ENCODE results near the gene ENKD1. TPM values are rescaled to one million over a fixed set of nuclear protein-coding genes. Genes with fewer than 3 reads are reported as not detected.

Gene ENKD1
- total and polyA plus RNA-seq, 10 of the 15 experiments (the other 5 are each of a cell fraction or from before 2014, with no cell fraction given), result 0.19 to 8.1 (median 2.8) TPM

DNA sequence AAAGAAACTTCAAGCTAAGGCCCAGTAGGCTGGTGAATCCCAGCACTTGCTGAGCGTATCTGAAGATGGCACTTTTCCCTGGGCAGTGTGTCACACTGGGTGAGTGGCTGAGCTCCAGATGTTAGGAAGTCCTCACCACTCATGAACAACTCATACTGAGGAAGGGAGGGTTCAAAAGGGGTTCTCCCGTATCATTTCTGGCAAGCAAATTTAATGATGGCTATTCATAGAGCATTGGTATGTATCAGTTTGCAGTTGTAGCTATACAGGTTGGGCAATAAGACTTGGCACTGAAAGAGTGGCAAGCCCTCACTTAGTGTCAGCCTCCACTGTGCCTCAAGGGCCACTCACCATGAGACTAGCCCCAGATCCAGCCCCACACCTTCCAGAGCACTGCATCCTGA lies 41.8 kb upstream of the ENKD1 start:
- H2AFZ ChIP-seq (ENCODE audit: control insufficient read depth, low read depth, low read length), result no peak overlapping the region
- no peak overlapping the region for H3K4me3 ChIP-seq
- ChIA-PET RAD21 (ENCODE audit: unreplicated experiment) (no interaction called here), POLR2A (no interaction called here), CTCF (interaction anchor here (0.8 kb wide), 1 partner anchor 227 kb away, joined by 3 read pairs; the partner anchor contains the start of gene ATP6V0D1), SMC1A (ENCODE audit: uncharacterized antibody, unreplicated experiment) (interaction anchor here (1.5 kb wide), 1 partner anchor 10 kb away, joined by 4 read pairs; no protein-coding TSS in a partner anchor)
- DNase-seq (ENCODE audit: low read depth, low spot score), result no peak
- intact Hi-C loops (cut with micrococcal nuclease; ENCODE audit: unreplicated experiment), result no loop called here
- no peaks in the 10 kb centered on the region for H3K9me3 ChIP-seq (replicated peaks; ENCODE audit: control insufficient read depth, insufficient read depth, low read length)
- no TSS peak for BruUV-seq (replicated peaks)
- WGBS (ENCODE audit: insufficient coverage, insufficient replicate concordance, low lambda C conversion rate, missing lambda C conversion rate), result 73% methylated on average over 2 of the region's 2 CpGs
- H3K27ac ChIP-seq (ENCODE audit: control insufficient read depth, insufficient read depth), result no peak overlapping the region
- no peak for FAIRE-seq
- H3K4me2 ChIP-seq (ENCODE audit: control insufficient read depth, insufficient read depth), result no peak overlapping the region
- H3K36me3 ChIP-seq (ENCODE audit: control insufficient read depth in 2 of 2, insufficient read depth in 2 of 2, low read length in 1 of 2), result peaks cover 0 to 5% of the 10 kb centered on the region in 2 experiments; a peak in 1 of 4 replicates
- H3K4me1 ChIP-seq (ENCODE audit: control insufficient read depth, insufficient read depth, low read length), result peaks cover 3% of the 10 kb centered on the region
- H3K9ac ChIP-seq (ENCODE audit: control insufficient read depth, insufficient read depth, low read length), result no peak overlapping the region
- in situ Hi-C loops (cut with MboI), result no loop called here
- H3K27me3 ChIP-seq (replicated peaks in 1 of 2; ENCODE audit: control insufficient read depth in 2 of 2, insufficient read depth in 2 of 2, low read length in 1 of 2), result no peaks in the 10 kb centered on the region
- no peaks in the 10 kb centered on the region for H4K20me1 ChIP-seq (ENCODE audit: control insufficient read depth, insufficient read depth)
- ATAC-seq, result no peak
- no peaks in the 10 kb centered on the region; the same call in none of the 2 replicates for H3K79me2 ChIP-seq (ENCODE audit: control insufficient read depth, insufficient read depth, low read length)
- no peak for TF ChIP-seq NFIC (IDR thresholded peaks at IDR 0.05; ENCODE audit: low read depth, low read length)
- no peak for TF ChIP-seq PML (IDR thresholded peaks at IDR 0.05; ENCODE audit: low read length)
- TF ChIP-seq SUPT20H (IDR thresholded peaks at IDR 0.05; ENCODE audit: borderline replicate concordance, control insufficient read depth, low read depth, low read length), result no peak
- TF ChIP-seq, protein P1, sequence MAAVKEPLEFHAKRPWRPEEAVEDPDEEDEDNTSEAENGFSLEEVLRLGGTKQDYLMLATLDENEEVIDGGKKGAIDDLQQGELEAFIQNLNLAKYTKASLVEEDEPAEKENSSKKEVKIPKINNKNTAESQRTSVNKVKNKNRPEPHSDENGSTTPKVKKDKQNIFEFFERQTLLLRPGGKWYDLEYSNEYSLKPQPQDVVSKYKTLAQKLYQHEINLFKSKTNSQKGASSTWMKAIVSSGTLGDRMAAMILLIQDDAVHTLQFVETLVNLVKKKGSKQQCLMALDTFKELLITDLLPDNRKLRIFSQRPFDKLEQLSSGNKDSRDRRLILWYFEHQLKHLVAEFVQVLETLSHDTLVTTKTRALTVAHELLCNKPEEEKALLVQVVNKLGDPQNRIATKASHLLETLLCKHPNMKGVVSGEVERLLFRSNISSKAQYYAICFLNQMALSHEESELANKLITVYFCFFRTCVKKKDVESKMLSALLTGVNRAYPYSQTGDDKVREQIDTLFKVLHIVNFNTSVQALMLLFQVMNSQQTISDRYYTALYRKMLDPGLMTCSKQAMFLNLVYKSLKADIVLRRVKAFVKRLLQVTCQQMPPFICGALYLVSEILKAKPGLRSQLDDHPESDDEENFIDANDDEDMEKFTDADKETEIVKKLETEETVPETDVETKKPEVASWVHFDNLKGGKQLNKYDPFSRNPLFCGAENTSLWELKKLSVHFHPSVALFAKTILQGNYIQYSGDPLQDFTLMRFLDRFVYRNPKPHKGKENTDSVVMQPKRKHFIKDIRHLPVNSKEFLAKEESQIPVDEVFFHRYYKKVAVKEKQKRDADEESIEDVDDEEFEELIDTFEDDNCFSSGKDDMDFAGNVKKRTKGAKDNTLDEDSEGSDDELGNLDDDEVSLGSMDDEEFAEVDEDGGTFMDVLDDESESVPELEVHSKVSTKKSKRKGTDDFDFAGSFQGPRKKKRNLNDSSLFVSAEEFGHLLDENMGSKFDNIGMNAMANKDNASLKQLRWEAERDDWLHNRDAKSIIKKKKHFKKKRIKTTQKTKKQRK (IDR thresholded peaks at IDR 0.05; ENCODE audit: low read depth, low read length), result no peak
- TF ChIP-seq, protein P2, sequence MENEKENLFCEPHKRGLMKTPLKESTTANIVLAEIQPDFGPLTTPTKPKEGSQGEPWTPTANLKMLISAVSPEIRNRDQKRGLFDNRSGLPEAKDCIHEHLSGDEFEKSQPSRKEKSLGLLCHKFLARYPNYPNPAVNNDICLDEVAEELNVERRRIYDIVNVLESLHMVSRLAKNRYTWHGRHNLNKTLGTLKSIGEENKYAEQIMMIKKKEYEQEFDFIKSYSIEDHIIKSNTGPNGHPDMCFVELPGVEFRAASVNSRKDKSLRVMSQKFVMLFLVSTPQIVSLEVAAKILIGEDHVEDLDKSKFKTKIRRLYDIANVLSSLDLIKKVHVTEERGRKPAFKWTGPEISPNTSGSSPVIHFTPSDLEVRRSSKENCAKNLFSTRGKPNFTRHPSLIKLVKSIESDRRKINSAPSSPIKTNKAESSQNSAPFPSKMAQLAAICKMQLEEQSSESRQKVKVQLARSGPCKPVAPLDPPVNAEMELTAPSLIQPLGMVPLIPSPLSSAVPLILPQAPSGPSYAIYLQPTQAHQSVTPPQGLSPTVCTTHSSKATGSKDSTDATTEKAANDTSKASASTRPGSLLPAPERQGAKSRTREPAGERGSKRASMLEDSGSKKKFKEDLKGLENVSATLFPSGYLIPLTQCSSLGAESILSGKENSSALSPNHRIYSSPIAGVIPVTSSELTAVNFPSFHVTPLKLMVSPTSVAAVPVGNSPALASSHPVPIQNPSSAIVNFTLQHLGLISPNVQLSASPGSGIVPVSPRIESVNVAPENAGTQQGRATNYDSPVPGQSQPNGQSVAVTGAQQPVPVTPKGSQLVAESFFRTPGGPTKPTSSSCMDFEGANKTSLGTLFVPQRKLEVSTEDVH (IDR thresholded peaks at IDR 0.05; ENCODE audit: low read depth, partially characterized antibody), result no peak
- no peak for TF ChIP-seq SREBF2 (IDR thresholded peaks at IDR 0.05; ENCODE audit: low read length)
- TF ChIP-seq, protein P3, sequence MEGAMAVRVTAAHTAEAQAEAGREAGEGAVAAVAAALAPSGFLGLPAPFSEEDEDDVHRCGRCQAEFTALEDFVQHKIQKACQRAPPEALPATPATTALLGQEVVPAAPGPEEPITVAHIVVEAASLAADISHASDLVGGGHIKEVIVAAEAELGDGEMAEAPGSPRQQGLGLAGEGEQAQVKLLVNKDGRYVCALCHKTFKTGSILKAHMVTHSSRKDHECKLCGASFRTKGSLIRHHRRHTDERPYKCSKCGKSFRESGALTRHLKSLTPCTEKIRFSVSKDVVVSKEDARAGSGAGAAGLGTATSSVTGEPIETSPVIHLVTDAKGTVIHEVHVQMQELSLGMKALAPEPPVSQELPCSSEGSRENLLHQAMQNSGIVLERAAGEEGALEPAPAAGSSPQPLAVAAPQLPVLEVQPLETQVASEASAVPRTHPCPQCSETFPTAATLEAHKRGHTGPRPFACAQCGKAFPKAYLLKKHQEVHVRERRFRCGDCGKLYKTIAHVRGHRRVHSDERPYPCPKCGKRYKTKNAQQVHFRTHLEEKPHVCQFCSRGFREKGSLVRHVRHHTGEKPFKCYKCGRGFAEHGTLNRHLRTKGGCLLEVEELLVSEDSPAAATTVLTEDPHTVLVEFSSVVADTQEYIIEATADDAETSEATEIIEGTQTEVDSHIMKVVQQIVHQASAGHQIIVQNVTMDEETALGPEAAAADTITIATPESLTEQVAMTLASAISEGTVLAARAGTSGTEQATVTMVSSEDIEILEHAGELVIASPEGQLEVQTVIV (IDR thresholded peaks at IDR 0.05; ENCODE audit: borderline replicate concordance, partially characterized antibody), result no peak
- no peak for TF ChIP-seq RFX5 (IDR thresholded peaks at IDR 0.05; ENCODE audit: low read depth, low read length)
- TF ChIP-seq ZNF207 (IDR thresholded peaks at IDR 0.05; ENCODE audit: borderline replicate concordance), result no peak
- no peak for TF ChIP-seq SMC3 (IDR thresholded peaks at IDR 0.05; ENCODE audit: borderline replicate concordance, low read length)
- TF ChIP-seq, protein P4, sequence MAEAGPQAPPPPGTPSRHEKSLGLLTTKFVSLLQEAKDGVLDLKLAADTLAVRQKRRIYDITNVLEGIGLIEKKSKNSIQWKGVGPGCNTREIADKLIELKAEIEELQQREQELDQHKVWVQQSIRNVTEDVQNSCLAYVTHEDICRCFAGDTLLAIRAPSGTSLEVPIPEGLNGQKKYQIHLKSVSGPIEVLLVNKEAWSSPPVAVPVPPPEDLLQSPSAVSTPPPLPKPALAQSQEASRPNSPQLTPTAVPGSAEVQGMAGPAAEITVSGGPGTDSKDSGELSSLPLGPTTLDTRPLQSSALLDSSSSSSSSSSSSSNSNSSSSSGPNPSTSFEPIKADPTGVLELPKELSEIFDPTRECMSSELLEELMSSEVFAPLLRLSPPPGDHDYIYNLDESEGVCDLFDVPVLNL (IDR thresholded peaks at IDR 0.05; ENCODE audit: low read depth, low read length), result no peak

All from GM12878 (cell line).